GM12875 (cell line): ENCODE data around the gene THADA.

Source experiments
- H3K4me3 ChIP-seq: one replicate; pipeline ENCODE4 v1.5.1; 2011; ENCODE audit warnings: low read depth, low read length, control low read depth
- CTCF ChIP-seq: IDR thresholded peaks from 2 replicates; pipeline ENCODE4 v1.5.1; 2011; ENCODE audit warnings: low read depth, mild to moderate bottlenecking, control low read depth, inconsistent platforms, low read length, moderate library complexity, borderline replicate concordance; ENCODE audit not compliant: insufficient read depth

The THADA gene

GRCh38 chr2:43246641-43247040 lies 349.2 kb downstream of the THADA start:
- H3K4me3 ChIP-seq: no peak overlapping the region
- TF ChIP-seq CTCF: no peak

DNA sequence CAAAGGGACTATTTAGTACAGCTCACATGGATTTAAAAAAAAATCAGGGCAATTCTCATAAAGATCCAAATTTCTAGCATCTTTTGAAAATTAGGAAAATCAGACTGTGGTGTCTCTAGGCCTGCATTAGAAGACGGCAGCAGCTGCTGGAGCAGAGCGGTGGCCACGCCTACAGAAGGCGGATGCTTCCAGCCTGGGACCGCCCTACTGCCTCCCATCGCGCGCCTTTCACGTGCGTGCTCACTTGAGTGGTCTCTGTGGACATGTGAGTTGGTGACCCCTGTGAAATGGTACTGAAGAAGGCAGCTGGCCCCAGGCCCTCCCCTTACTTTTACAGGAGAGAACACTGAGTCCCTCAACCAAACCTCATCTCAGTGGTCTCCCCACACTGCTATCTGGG lies 354.3 kb downstream of the THADA start:
- H3K4me3 ChIP-seq: no peak overlapping the region
- no peak for TF ChIP-seq CTCF

DNA sequence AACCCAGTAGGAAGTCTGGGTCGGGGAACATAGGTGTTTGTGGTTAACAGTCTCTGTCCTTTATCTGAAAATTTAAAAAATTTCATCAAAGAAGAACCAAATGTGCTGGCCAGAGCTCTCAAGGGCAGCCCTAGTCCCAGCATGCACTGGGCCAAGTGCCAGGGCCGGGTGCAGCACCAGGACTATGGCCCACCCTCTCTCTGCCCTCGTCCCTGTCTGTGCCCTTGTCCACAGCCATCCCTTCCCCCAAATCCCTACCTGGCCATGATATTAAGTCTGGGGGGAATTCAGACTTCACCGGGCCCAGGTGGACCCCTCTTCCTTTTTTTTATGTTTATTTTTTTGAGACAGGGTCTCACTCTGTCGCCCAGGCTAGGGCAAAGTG lies 355.1 kb downstream of the THADA start:
- TF ChIP-seq CTCF: no peak
- no peak overlapping the region for H3K4me3 ChIP-seq

- peak; percentile 19; the same call in 1 of the 2 replicates for TF ChIP-seq CTCF
- no peak overlapping the region for H3K4me3 ChIP-seq
These were observed 355.7 kb downstream of the THADA start for GRCh38 chr2:43239981-43240765.

DNA sequence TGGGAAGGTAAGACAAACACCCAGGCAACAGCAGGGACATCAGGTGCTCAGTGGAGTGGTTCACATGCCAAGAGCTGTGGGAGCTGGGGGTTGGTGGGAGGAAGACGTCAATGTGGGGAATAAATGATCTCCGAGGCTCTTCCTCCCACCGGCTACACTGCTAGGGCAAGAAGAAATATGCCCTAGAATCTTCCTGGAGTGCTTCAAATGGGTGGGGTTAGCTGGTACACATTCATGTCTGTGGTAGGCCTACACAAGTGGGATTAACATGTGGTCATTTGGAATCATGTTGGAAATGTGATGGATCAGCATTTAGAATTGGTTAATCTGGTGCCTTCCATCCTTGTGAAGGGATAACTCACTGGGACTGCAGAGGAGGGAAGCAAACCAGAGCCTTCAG lies 357.0 kb downstream of the THADA start:
- H3K4me3 ChIP-seq: no peak overlapping the region
- no peak for TF ChIP-seq CTCF

DNA sequence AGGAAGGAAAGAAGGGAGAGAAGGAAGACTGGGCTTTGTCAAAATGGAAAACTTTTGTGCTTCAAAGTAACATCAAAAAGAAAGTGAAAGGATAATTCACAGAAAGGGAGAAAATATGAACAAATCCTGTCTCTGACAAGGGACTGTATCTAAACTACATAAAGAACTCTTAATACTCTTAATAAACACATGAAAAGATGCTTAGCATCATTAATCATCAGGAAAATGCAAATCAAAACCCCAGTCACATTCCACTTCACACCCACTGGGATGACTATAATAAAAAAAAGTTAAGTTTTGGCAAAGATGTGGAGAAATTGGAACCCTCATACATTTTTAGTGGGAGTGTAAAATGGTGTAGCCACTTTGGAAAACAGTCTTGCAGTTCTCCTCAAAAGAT lies 357.7 kb downstream of the THADA start:
- no peak overlapping the region for H3K4me3 ChIP-seq
- no peak for TF ChIP-seq CTCF

GRCh38 chr2:43233218-43234212 lies 362.3 kb downstream of the THADA start:
- no peak overlapping the region for H3K4me3 ChIP-seq
- TF ChIP-seq CTCF: no peak
